GM19452 (cell line): ENCODE data around the gene MRPL11.
"Not testable (repeated sequence)": the region's sequence is repeated elsewhere in the genome, so short reads cannot be mapped to it uniquely, and the experiment has no call there.

Experiments used
- ATAC-seq: cut with Tn5 transposase; IDR thresholded peaks from one replicate; pipeline ENCODE4 v1.9.1; 2021; ENCODE audit not compliant: unreplicated experiment

Gene MRPL11

GRCh38 chr11:66431871-66432329 lies 6.7 kb downstream of the MRPL11 start:
- not testable (repeated sequence) for ATAC-seq

- not testable (repeated sequence) for ATAC-seq
These were observed 7.4 kb downstream of the MRPL11 start for GRCh38 chr11:66431287-66431686.

GRCh38 chr11:66429983-66430602 lies 8.6 kb downstream of the MRPL11 start:
- ATAC-seq: no peak

GRCh38 chr11:66428933-66429332 lies 9.7 kb downstream of the MRPL11 start:
- no peak for ATAC-seq

- ATAC-seq: no peak
These were observed 12.3 kb downstream of the MRPL11 start for GRCh38 chr11:66426314-66426713.

- no peak for ATAC-seq
These were observed 17.0 kb downstream of the MRPL11 start for GRCh38 chr11:66421492-66422205.

GRCh38 chr11:66420671-66421476 lies 17.8 kb downstream of the MRPL11 start, which contains the start of gene NPAS4:
Gene NPAS4 (plus strand): TSS chr11:66421035. CDS start chr11:66421180, 145 bp downstream.
- no peak for ATAC-seq

- ATAC-seq: no peak
These were observed 18.8 kb downstream of the MRPL11 start for GRCh38 chr11:66419825-66420224.

GRCh38 chr11:66418986-66419308 lies 19.7 kb downstream of the MRPL11 start:
- ATAC-seq: no peak

GRCh38 chr11:66418168-66418985 lies 20.3 kb downstream of the MRPL11 start:
- ATAC-seq: no peak

GRCh38 chr11:66417000-66417399 lies 21.6 kb downstream of the MRPL11 start:
- no peak for ATAC-seq

- ATAC-seq: no peak
These were observed 23.2 kb downstream of the MRPL11 start for GRCh38 chr11:66415423-66415822.

GRCh38 chr11:66414120-66414934 lies 24.3 kb downstream of the MRPL11 start:
- no peak for ATAC-seq

- no peak for ATAC-seq
These were observed 25.5 kb downstream of the MRPL11 start for GRCh38 chr11:66413167-66413566.

GRCh38 chr11:66412110-66412509 lies 26.5 kb downstream of the MRPL11 start:
- ATAC-seq: no peak

- ATAC-seq: no peak
These were observed 27.3 kb downstream of the MRPL11 start for GRCh38 chr11:66411323-66411722.

GRCh38 chr11:66410191-66410590 lies 28.5 kb downstream of the MRPL11 start:
- ATAC-seq: no peak

- ATAC-seq: no peak
These were observed 29.4 kb downstream of the MRPL11 start for GRCh38 chr11:66409226-66409625.

- no peak for ATAC-seq
These were observed 30.0 kb downstream of the MRPL11 start for GRCh38 chr11:66408488-66409214.
